PFSK-1 (cell line): ENCODE measurements around the gene TMTC2.

Experiments used
- FOXP2 ChIP-seq: optimal IDR thresholded peaks from 2 replicates; pipeline ENCODE3; 2011; ENCODE audit warnings: borderline replicate concordance, control low read depth, inconsistent platforms; ENCODE audit not compliant: insufficient read depth; ENCODE audit errors: extremely low read length, extremely low read depth
- POLR2AphosphoS5 ChIP-seq: IDR thresholded peaks from 2 replicates; pipeline ENCODE4 v1.6.1; 2012; ENCODE audit warnings: low read depth, mild to moderate bottlenecking, control low read depth, low read length, moderate library complexity
- REST ChIP-seq, 2 experiments: IDR thresholded peaks; 2 replicates each; pipeline versions ENCODE4 v1.6.1 to v1.8.0; 2011 to 2012; ENCODE audit warnings: low read depth in 2 of 2, low read length in 2 of 2, control low read depth in 1 of 2, inconsistent platforms in 1 of 2, mild to moderate bottlenecking in 1 of 2, moderate library complexity in 1 of 2; ENCODE audit not compliant: insufficient read depth in 1 of 2
- SIN3A ChIP-seq: IDR thresholded peaks from 2 replicates; pipeline ENCODE4 v1.6.1; 2012; ENCODE audit warnings: mild to moderate bottlenecking, low read length, moderate library complexity, borderline replicate concordance; ENCODE audit not compliant: insufficient read depth
- TAF1 ChIP-seq: IDR thresholded peaks from 2 replicates; pipeline ENCODE4 v1.6.1; 2012; ENCODE audit warnings: low read length, control low read depth, borderline replicate concordance; ENCODE audit not compliant: insufficient read depth

DNA sequence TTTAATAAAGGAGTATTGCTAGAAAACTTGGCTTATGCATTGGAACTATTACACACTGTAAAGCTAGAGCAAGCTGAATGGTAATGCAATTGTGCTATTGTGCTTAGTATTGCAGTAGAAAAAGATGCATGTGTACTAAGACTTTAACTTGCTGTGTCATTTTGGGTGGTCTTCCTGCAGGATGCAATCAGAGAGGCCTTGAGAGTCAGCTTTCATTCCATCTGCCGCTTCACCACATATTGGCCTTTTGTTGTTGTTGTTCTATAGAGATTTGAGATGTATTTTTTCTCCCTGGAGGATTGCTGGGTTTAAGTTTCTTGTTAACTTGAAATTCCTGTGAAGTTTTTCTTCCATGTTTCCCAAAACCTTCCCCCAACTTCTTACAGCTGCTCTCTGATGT, 449.7 kb downstream of the TMTC2 start:
- TF ChIP-seq POLR2AphosphoS5 (no peak), SIN3A (no peak), REST (IDR thresholded peaks at IDR 0.05; ENCODE audit: insufficient read depth in 1 of 2, low read depth in 2 of 2, low read length in 2 of 2) (no peak), TAF1 (no peak), FOXP2 (no peak)
